Ishikawa (cell line): ENCODE data around the gene ZFYVE1.

ENCODE experiments used
- CEBPB ChIP-seq: IDR thresholded peaks from 2 replicates; pipeline ENCODE4 v1.6.1; 2012
- CREB1 ChIP-seq: IDR thresholded peaks from 2 replicates; pipeline ENCODE4 v1.6.1; 2012; ENCODE audit warnings: low read depth
- EP300 ChIP-seq: IDR thresholded peaks from 2 replicates; pipeline ENCODE4 v1.6.1; 2012; ENCODE audit warnings: borderline replicate concordance
- TCF12 ChIP-seq: IDR thresholded peaks from 2 replicates; pipeline ENCODE4 v1.6.1; 2012; ENCODE audit warnings: low read depth
- TF ChIP-seq, protein P1 (sequence below): IDR thresholded peaks from 2 replicates; pipeline ENCODE4 v1.6.1; 2012

- no peak for TF ChIP-seq CREB1
- TF ChIP-seq CEBPB: no peak
- no peak for TF ChIP-seq EP300
- TF ChIP-seq, protein P1, sequence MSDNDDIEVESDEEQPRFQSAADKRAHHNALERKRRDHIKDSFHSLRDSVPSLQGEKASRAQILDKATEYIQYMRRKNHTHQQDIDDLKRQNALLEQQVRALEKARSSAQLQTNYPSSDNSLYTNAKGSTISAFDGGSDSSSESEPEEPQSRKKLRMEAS: no peak
- no peak for TF ChIP-seq TCF12
Measured at GRCh38 chr14:72948481-72949138, 78.3 kb downstream of the ZFYVE1 start.
